ENCODE results near the gene PAQR7.
"Not testable (repeated sequence)": the region's sequence is repeated elsewhere in the genome, so short reads cannot be mapped to it uniquely, and the experiment has no call there.

Gene PAQR7

DNA sequence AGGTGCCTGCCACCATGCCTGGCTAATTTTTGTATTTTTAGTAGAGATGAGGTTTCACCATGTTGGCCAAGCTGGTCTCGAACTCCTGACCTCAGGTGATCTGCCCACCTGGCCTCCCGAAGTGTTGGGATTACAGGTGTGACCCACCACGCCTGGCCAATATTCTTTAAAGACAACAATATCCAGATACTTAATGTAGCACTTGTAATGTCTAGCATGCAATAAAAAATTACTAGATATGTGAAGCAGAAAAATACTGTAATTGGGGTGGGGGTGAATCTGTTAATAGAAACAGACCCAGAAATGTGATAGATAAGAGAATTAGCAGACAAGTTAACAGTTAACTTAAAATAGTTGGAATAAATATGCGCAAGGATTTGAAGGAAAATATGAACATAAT, 35.7 kb downstream of the PAQR7 start:
- not testable (repeated sequence) for DNase-seq

DNA sequence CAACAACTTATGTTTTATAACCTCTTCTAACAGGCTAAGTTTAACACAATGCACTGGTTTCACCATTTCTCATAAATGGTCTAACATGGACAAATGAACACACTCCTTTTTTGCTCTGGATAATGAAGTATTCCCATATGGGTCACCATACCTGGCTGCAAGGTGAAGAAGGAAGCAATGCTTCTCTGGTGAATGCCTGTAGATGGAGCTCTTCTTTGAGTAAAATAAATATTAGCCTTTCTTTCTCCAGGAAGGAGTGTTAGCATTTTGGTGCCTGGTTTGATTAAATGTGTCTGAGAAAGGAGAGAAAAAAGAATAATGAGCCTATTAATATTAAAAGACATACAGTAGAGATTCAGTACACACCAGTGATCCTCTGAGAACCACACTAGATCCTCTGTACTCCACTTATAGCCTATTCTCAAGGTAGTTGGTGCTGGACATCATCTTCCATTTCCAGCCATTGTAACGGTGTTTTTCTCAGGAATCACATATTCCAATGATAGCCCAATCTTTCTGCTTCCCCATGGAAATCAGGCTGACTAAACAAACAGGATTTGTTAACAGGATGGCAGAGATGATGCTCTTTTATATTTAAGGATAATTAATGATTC, 38.1 kb downstream of the PAQR7 start:
- no peak for DNase-seq

DNA sequence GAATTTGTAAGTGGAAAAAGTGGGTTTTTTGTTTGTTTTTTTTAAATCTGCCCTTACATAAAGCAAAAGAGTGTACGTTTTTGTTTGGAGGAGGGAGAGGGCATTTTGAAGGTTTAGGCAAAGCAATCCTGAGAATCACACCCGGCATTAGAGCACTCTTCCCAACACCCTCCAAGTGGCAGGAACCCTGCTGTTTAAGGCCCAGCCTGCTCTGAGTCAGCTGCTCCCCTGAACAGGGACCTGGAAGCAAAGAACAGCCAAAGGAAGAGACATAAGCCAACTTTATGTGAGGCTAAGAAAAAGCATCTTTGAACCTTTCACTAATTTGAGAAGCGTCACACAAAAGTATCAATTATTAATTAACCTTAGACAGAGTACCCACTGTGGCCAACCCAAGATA, 38.8 kb downstream of the PAQR7 start:
- DNase-seq = no peak

DNA sequence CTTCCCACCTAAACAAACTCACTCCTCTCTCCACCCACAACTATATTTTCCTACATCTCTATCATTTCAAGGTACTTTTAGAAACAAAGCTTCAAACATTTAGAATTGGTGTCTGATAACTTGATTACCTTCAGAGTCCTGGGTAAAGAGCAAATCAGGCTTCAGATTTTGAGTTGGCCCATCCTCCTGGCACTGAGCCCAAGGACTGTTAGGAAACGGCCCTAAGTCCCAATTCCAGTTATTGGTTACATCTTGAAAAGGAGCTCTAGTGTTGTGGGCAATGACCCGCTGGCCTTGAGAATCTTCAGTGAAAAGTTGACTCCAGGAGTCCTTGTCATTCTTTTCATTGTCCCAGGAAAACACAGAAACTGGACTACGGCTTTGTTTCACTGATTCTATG, 40.6 kb downstream of the PAQR7 start:
- DNase-seq = no peak

DNA sequence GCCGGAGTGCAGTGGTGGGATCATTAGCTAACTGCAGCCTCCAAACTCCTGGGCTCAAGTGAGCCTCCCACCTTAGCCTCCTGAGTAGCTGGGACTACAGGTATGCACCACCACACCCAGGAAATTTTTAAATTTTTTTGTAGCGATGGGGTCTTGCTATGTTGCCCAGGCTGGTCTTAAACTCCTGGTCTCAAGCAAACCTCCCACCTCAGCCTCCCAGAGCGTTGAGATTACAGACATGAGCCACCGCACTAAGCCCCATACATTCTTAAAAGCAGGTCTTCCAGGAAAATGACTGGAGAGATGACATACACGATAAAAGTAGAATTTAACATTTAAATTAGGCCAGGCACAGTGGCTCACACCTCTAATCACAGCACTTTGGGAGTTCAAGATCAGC, 42.4 kb downstream of the PAQR7 start:
- DNase-seq = no peak

- DNase-seq = no peak
Observed at GRCh38 chr1:25832336-25833037, 43.0 kb downstream of the PAQR7 start.

DNA sequence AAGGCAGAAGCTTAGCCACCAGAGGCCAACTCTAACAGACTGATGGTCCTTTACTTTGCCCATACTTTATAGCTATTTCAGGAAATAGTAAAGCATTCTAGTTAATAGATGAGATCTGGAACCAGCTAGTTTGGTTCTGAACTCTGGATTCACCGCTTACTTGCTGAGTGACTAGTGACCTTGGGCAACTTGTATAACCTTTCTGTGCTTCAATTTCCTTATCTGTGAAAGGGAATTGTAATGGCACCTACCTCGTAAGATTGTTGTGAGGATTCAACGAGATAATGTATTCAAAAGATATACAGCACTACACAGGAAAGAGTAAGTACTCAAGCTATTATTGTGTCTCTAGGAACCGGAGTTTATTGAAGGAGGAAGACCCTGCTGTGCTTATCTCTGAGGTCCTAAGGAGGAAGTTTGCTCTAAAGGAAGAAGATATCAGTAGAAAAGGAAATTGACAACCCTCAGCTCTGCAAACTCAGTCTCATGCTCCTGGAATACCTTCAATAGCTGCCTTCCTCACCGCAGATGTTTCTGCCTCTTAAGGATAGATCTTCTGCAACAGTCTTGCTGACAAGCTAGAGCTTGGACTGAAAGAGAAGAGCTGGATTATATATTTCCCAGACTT, 43.8 kb downstream of the PAQR7 start:
- no peak for DNase-seq

DNA sequence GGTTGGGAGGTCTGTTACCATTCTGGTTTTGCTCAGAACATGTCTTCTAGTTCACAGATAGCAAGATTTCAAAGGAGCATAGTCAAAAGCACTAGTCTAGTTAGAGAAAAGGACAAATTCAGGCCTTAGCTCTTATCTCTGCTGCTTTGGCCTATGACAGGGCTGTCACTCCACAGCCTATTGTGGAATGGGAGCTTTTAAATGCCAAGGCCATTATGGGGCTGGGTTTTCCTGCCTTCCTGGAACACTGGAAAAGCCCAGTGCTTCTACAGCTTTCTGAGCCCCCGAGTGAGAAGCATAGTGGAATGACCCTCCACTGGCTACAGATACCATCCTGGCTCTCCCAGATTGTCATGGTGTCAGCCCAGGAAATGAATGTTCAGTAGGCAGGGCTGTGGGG, 46.5 kb downstream of the PAQR7 start:
- no peak for DNase-seq

DNA sequence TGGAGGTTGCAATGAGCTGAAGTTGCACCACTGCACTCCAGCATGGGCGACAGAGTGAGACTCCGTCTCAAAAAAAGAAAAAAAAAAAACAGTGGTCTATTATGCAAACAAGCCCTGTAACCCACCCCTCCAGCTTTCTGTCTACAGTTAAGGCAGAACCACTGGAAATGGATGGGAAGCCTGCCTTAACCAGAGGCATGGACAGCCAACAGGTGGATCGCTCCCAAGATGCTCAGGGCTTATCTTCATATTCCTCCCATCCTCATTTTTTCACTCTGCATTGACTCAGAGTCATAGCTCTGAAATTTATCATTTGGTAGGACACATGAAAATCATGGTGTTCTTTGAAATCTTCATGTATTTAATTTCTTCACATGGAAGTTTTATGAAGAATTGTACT, 47.0 kb downstream of the PAQR7 start:
- DNase-seq = no peak

DNA sequence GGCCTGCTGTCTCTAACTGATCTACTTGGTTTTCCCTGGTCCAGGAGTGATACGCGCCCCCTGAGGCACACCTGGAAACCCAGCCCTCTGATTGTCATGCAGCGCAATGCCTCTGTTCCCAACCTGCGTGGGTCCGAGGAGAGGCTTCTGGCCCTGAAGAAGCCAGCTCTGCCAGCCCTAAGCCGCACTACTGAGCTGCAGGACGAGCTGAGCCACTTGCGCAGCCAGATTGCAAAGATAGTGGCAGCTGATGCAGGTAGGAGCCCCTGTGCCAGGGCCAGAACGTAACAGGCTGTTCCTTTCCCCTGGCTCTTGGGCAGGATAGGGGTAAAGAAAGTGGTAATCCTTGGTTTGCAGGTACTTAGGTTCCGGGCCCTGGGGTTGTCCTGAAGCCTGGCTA, 48.9 kb downstream of the PAQR7 start:
- DNase-seq = no peak

DNA sequence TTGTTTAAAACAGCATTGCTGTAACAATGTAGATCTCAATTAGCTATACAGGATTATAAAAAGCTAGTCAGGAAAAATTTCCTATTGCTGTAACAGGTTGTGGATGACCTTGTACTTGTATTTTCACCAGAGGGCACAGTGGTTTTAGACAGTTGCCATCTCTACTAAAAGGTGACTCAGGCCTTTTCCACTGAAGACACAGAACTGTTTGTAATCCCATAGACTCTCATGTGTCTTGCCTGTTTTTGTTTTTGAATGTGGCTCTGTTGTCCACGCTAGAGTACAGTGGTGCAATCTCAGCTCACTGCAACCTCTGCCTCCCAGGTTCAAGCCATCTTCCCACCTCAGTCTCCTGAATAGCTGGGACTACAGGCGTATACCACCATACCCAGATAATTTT, 49.9 kb downstream of the PAQR7 start:
- DNase-seq = no peak

DNA sequence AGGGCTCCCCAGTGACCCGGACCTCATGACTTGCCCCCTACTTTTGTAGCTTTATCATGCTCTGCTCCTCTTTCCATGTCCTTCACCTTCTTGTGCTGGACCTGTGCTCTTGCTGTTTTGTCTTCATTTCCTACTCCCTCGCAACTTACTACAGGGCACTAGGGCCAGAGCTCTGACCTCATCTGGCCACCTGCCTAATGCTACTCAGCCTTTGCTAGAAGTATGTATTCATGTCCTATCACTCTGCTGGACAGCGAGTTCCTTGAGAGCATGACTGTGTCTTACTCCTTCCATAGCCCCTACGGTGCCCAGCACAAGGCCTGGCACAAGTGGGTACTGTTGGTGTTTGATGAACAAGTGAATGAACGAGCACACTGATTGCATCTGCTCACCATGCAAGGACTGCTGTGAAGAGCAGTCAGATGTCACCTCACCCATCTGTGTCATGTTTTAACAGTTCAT, 53.8 kb downstream of the PAQR7 start:
- DNase-seq = no peak

- no peak for DNase-seq
Observed at GRCh38 chr1:25821112-25821476, 54.4 kb downstream of the PAQR7 start.

DNA sequence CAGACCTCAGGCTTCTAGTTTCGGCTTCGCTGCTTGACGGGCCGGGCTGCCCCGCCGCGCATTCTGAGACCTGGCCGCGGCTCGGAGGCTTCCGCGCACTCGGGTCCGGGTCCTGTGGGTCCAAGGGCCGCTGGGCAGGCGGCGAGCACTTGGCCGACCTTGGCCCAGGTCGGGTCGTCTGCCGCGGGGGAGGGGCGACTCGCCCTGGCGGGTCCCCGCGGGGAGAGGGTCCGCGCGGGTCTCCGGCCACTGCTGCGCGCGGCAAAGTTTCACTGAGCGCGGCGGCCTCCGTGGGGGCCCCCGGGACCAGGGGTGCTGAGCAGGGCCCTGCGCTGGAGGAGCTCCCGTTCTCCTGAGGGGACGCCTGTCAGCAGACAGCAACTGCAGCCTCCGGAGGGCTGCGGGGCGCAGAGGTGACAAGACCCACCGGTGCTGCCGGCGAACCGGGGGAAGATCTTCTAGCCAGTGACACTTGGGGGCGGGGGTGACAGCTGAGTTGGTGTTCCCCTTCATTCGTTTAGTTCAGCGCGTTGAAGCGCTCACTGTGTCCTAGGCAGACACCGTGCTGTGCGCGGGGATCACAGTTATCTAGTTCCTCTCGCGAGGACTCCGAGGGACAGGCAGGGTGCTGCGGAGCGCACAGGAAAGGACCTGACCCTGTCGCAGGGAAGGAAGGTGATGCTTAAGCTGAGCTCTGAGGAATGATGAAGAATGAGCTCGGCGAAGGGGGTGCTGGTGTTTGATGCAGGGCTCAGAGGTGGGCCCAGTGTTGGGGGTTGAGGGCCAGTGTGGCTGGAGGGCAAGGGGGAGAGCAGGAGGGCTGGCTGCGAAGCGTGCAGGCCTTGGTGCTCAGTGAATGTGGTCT, 55.0 kb downstream of the PAQR7 start:
- peak in 3 of 4 experiments; percentile 28 to 47 (median 40) for DNase-seq

GRCh38 chr1:25819491-25820246, 55.8 kb downstream of the PAQR7 start, which contains the start of gene MTFR1L:
TSS of gene MTFR1L (plus strand) at chr1:25819954. CDS start at chr1:25823105, 3,151 bp downstream.
- peak; percentile 77 to 86 (median 82) for DNase-seq

DNA sequence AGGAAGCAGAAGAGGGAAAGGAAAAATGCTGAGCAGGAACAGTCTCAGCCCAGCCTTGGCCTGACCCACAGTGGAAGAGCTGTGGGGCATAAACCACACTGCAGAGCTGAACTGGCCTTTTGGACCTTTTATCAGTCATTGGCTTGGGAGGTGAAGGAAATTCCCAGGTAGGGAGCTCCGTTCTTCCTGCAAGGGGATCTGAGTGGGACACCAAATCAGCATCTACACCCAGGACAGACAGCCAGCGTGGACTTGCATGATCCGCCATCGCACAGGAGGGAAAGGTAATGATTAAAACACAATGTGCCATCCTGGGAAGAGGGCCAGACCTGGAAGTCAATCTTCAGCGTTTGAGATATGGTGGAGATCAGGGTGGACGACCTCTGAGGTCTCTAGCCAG, 56.9 kb downstream of the PAQR7 start:
- DNase-seq = no peak

DNA sequence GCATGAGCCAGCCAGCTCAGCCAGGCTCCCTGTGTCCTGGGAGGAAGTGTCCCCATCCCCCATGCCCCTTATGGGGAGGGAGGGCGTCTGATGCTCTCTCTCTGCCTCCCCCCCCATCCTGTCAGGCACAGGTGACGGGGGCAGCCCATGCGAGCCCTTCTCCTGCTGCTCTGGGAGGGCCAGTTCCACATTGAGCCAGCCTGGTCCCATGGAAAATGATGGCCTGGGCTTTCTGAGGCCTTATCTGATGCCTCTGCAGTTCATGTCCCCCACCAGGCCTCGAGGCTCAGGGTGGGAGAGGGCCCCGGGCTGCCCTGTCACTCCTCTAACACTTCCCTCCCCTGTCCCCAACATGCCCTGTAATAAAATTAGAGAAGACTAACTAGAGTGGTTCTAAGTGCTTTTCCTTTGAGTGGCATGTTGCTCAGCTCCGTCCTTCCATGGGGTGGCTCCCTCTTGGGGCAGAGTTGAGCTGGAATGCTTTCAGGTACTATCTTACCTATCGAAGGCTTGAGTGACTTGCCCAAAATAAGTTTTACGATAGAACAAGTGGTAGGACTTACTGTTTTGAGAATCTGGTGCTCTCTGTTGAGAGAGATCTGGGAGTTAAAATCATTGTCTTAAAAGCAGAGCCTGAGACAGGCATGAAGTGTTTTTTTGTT, 57.5 kb downstream of the PAQR7 start:
- no peak for DNase-seq

DNA sequence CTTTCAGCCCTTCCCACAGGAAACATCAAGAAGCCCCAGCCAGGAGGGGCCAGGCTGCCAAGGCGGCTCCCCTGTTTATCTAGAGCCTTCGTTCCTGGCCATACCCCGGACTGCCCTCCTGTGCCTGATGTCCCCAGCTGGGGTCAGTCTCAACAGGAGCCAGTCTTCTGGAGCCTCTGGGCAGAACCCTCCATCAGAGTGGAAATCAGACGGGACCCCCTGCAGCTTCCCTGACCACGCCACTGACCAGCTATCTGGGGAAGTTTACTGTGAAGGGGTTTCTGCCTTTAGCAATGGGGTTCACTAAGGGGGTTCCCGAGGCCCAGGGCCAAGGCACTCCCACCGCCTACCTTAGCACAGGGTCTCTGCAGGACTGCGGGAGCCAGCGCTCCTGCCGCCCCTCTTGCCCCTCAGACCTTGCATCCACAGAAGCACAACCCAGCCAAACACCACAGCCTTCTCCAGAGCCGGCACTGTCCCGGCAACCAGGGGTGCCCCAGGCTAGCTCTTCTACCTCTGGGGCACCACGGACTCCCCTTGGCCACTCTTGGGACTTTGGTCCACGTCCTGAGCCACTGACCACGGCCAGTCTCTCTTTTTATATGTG, 59.3 kb downstream of the PAQR7 start:
- DNase-seq = no peak

GRCh38 chr1:25815208-25816111, 60.0 kb downstream of the PAQR7 start:
- DNase-seq = no peak

GRCh38 chr1:25814549-25815087, 60.9 kb downstream of the PAQR7 start:
- DNase-seq = no peak

All from activated CD4-positive, CD25-positive, alpha-beta regulatory T cell (primary cell).